Mesodermal cell (in vitro differentiated cells): ENCODE measurements around the gene HTN3. TPM values are rescaled to one million over a fixed set of nuclear protein-coding genes. Genes with fewer than 3 reads are reported as not detected.
"Not testable (repeated sequence)": the region's sequence is repeated elsewhere in the genome, so short reads cannot be mapped to it uniquely, and the experiment has no call there.

ENCODE experiments used
- H3K27ac ChIP-seq: 2 replicates; pipeline ENCODE4 v1.7.0; 2013; ENCODE audit warnings: mild to moderate bottlenecking, low read depth, low read length, moderate library complexity; ENCODE audit not compliant: severe bottlenecking
- H3K36me3 ChIP-seq: 2 replicates; pipeline ENCODE4 v1.7.1; 2013; ENCODE audit warnings: mild to moderate bottlenecking, low read length, moderate library complexity; ENCODE audit not compliant: control insufficient read depth, insufficient read depth
- H3K4me1 ChIP-seq: one replicate; pipeline ENCODE4 v1.7.1; 2013; ENCODE audit warnings: mild to moderate bottlenecking, low read length; ENCODE audit not compliant: insufficient read depth, control insufficient read depth, poor library complexity, severe bottlenecking
- H3K4me3 ChIP-seq: 2 replicates; pipeline ENCODE4 v1.7.0; 2013; ENCODE audit warnings: low read length, control low read depth, mild to moderate bottlenecking; ENCODE audit not compliant: insufficient read depth, poor library complexity, severe bottlenecking; ENCODE audit errors: extremely low read depth
- H3K9me3 ChIP-seq: 2 replicates; pipeline ENCODE4 v1.7.1; 2013; ENCODE audit warnings: mild to moderate bottlenecking, low read length, moderate library complexity; ENCODE audit not compliant: control insufficient read depth
- WGBS, 2 experiments: methylation state at CpG; one replicate each; pipeline ENCODE4 v1.1.5; 2013; ENCODE audit warnings: missing lambda C conversion rate in 2 of 2; ENCODE audit not compliant: insufficient coverage in 2 of 2; 5-methylcytosine and 5-hydroxymethylcytosine counted together
- polyA plus RNA-seq, 2 experiments: library from polyadenylated mRNA; stranded (reverse); fragments of 50-300 nt; gene quantifications; one replicate each; pipeline ENCODE4 v1.2.3, GENCODE V29; 2013

Gene HTN3
- not detected for polyA plus RNA-seq (2013, experiment 1 of 2)
- polyA plus RNA-seq (2013, experiment 2 of 2), result not detected

GRCh38 chr4:70028159-70028558, at the start of gene HTN3:
Gene HTN3 (plus strand): TSS chr4:70028459. CDS start chr4:70030741, 2,282 bp downstream.
- WGBS, 2 experiments, result 80 to 95% methylated on average over 1 to 5 of the region's 7 CpGs
- H3K27ac ChIP-seq, H3K9me3 ChIP-seq, H3K4me3 ChIP-seq, H3K36me3 ChIP-seq, H3K4me1 ChIP-seq: not testable (repeated sequence)

GRCh38 chr4:69984030-69984443, 44.2 kb upstream of the HTN3 start:
- WGBS, 2 experiments, result 67 to 83% methylated on average over 1 of the region's 2 CpGs
- H3K4me3 ChIP-seq, result no peak overlapping the region

GRCh38 chr4:69986663-69987062, 41.6 kb upstream of the HTN3 start:
- no CpG with 5 or more reads among the region's 1 CpG for WGBS, 2 experiments
- H3K9me3 ChIP-seq, result no peaks in the 10 kb centered on the region

More at GRCh38 chr4:69984030-69984443, 44.2 kb upstream of the HTN3 start:
- no peak overlapping the region for H3K27ac ChIP-seq
- H3K9me3 ChIP-seq, result no peaks in the 10 kb centered on the region
- H3K4me1 ChIP-seq, result no peaks in the 10 kb centered on the region
- no peaks in the 10 kb centered on the region for H3K36me3 ChIP-seq

GRCh38 chr4:69991016-69991415, 37.2 kb upstream of the HTN3 start:
- Histone ChIP-seq H3K27ac (no peak overlapping the region), H3K9me3 (no peaks in the 10 kb centered on the region), H3K4me3 (no peak overlapping the region), H3K4me1 (no peaks in the 10 kb centered on the region), H3K36me3 (no peaks in the 10 kb centered on the region)
- 81 to 90% methylated on average over 4 of the region's 4 CpGs for WGBS, 2 experiments

More at GRCh38 chr4:69986663-69987062, 41.6 kb upstream of the HTN3 start:
- H3K4me1 ChIP-seq, result no peaks in the 10 kb centered on the region
- H3K27ac ChIP-seq, result no peak overlapping the region
- H3K36me3 ChIP-seq, result no peaks in the 10 kb centered on the region
- H3K4me3 ChIP-seq, result no peak overlapping the region

- Histone ChIP-seq H3K27ac (no peak overlapping the region), H3K4me3 (no peak overlapping the region), H3K9me3 (no peaks in the 10 kb centered on the region), H3K4me1 (no peaks in the 10 kb centered on the region), H3K36me3 (no peaks in the 10 kb centered on the region)
- WGBS, 2 experiments, result 82 to 90% methylated on average over 3 of the region's 5 CpGs
Measured at GRCh38 chr4:69994782-69995181, 33.5 kb upstream of the HTN3 start.

GRCh38 chr4:69995526-69996016, 32.7 kb upstream of the HTN3 start, which contains the start of gene STATH:
Gene STATH (plus strand): TSS chr4:69995966. CDS start chr4:69998438, 2,472 bp downstream.
- H3K4me3 ChIP-seq, result no peak within 1 kb of the TSS
- H3K36me3 ChIP-seq, result no peaks in the 10 kb centered on the region
- no peaks in the 10 kb centered on the region for H3K9me3 ChIP-seq
- no peaks in the 10 kb centered on the region for H3K4me1 ChIP-seq
- H3K27ac ChIP-seq, result no peak within 1 kb of the TSS
- 92% methylated on average over 2 of the region's 3 CpGs; no CpG with 5 or more reads in 1 of the 2 experiments for WGBS, 2 experiments

GRCh38 chr4:69999420-69999819, 28.8 kb upstream of the HTN3 start:
- Histone ChIP-seq H3K4me1 (no peaks in the 10 kb centered on the region), H3K36me3 (no peaks in the 10 kb centered on the region), H3K4me3 (no peak overlapping the region), H3K27ac (no peak overlapping the region), H3K9me3 (no peaks in the 10 kb centered on the region)
- WGBS, 2 experiments, result no CpG with 5 or more reads among the region's 3 CpGs

GRCh38 chr4:70000711-70001110, 27.5 kb upstream of the HTN3 start:
- Histone ChIP-seq H3K4me1 (no peaks in the 10 kb centered on the region), H3K9me3 (no peaks in the 10 kb centered on the region), H3K27ac (no peak overlapping the region), H3K36me3 (no peaks in the 10 kb centered on the region), H3K4me3 (no peak overlapping the region)
- no CpG with 5 or more reads among the region's 1 CpG for WGBS, 2 experiments

- H3K36me3 ChIP-seq, result no peaks in the 10 kb centered on the region
- H3K4me1 ChIP-seq, result no peaks in the 10 kb centered on the region
- no peak overlapping the region for H3K27ac ChIP-seq
- no peaks in the 10 kb centered on the region for H3K9me3 ChIP-seq
- no peak overlapping the region for H3K4me3 ChIP-seq
Measured at GRCh38 chr4:70002507-70002906, 25.8 kb upstream of the HTN3 start.

- Histone ChIP-seq H3K9me3 (no peaks in the 10 kb centered on the region), H3K27ac (no peak overlapping the region), H3K4me1 (peaks cover 6% of the 10 kb centered on the region), H3K36me3 (no peaks in the 10 kb centered on the region), H3K4me3 (no peak overlapping the region)
- WGBS, 2 experiments, result 11 to 72% methylated on average over 1 to 2 of the region's 3 CpGs
Measured at GRCh38 chr4:70008771-70009170, 19.5 kb upstream of the HTN3 start.

- not testable (repeated sequence) for H3K4me1 ChIP-seq, H3K36me3 ChIP-seq, H3K4me3 ChIP-seq, H3K9me3 ChIP-seq, H3K27ac ChIP-seq
- WGBS, 2 experiments, result 95% methylated on average over 4 of the region's 10 CpGs; no CpG with 5 or more reads in 1 of the 2 experiments
Measured at GRCh38 chr4:70019006-70019405, 9.3 kb upstream of the HTN3 start.
